ENCODE results near the gene DNASE1L3.

GRCh38 chr3:58180099-58180880, 30.5 kb downstream of the DNASE1L3 start:
- TF ChIP-seq YY1 (IDR thresholded peaks at IDR 0.05; ENCODE audit: insufficient read depth, insufficient read length) (no peak), SUZ12 (IDR thresholded peaks at IDR 0.05; ENCODE audit: extremely low read depth, insufficient read depth, insufficient read length) (no peak), ZNF274 (IDR thresholded peaks at IDR 0.05; ENCODE audit: low read depth, low read length) (no peak)
